Natural killer cell (primary cell): ENCODE results near the gene MARCHF3. TPM values are rescaled to one million over a fixed set of nuclear protein-coding genes. Genes with fewer than 3 reads are reported as not detected.

Experiments
- ATAC-seq, 3 donors: fragments of 150-1000 bp in 2 of 3; fragments of 200-7000 bp in 1 of 3; cut with Tn5 transposase; 1 replicate in 1 of 3; 2 replicates in 2 of 3; pipeline ENCODE4 v1.10.0; 2021; ENCODE audit warnings: mild to moderate bottlenecking in 2 of 3, moderate library complexity in 2 of 3
- DNase-seq, 2 donors: peaks; one replicate each; pipeline versions ENCODE4 v3.0.0 to v3.0.0-alpha.2; 2013 to 2021; ENCODE audit warnings: mixed read lengths in 1 of 2
- H3K27ac ChIP-seq: one replicate; pipeline ENCODE4 v1.5.1; 2013; ENCODE audit warnings: mild to moderate bottlenecking, low read length
- H3K27me3 ChIP-seq: one replicate; pipeline ENCODE4 v1.6.1; 2013; ENCODE audit warnings: low read length; ENCODE audit not compliant: control insufficient read depth, insufficient read depth
- H3K36me3 ChIP-seq: one replicate; pipeline ENCODE4 v1.6.1; 2013; ENCODE audit warnings: low read length; ENCODE audit not compliant: control insufficient read depth, insufficient read depth
- H3K4me1 ChIP-seq: one replicate; pipeline ENCODE4 v1.6.1; 2013; ENCODE audit warnings: low read length; ENCODE audit not compliant: control insufficient read depth, insufficient read depth
- H3K4me3 ChIP-seq: one replicate; pipeline ENCODE4 v1.5.1; 2013; ENCODE audit warnings: low read length
- H3K9me3 ChIP-seq: one replicate; pipeline ENCODE4 v1.6.1; 2013; ENCODE audit warnings: low read length; ENCODE audit not compliant: control insufficient read depth, insufficient read depth
- H3K27ac Mint-ChIP-seq, 2 donors: one replicate each; pipeline ENCODE4 v1.8.0; 2022; ENCODE audit warnings: mild to moderate bottlenecking in 2 of 2, mixed read lengths in 2 of 2, moderate library complexity in 1 of 2
- H3K27me3 Mint-ChIP-seq, 2 donors: one replicate each; pipeline ENCODE4 v1.8.0; 2022; ENCODE audit warnings: low read depth in 2 of 2, mixed read lengths in 2 of 2
- H3K36me3 Mint-ChIP-seq: one replicate; pipeline ENCODE4 v1.8.0; 2022; ENCODE audit warnings: mixed read lengths
- H3K4me1 Mint-ChIP-seq, 2 donors: one replicate each; pipeline ENCODE4 v1.8.0; 2022; ENCODE audit warnings: mixed read lengths in 2 of 2
- H3K4me3 Mint-ChIP-seq: one replicate; pipeline ENCODE4 v1.8.0; 2022; ENCODE audit warnings: mild to moderate bottlenecking, moderate library complexity, mixed read lengths
- H3K9me3 Mint-ChIP-seq, 2 donors: one replicate each; pipeline ENCODE4 v1.8.0; 2022; ENCODE audit warnings: mixed read lengths in 2 of 2
- WGBS: methylation state at CpG from one replicate; pipeline ENCODE4 v1.1.7; 2013; ENCODE audit warnings: missing lambda C conversion rate; ENCODE audit not compliant: insufficient coverage; 5-methylcytosine and 5-hydroxymethylcytosine counted together
- intact Hi-C: fragments of 100-400 bp; cut with micrococcal nuclease; formaldehyde crosslinking; loops from one replicate; pipeline ENCODE4 v1.14.2; 2022
- total RNA-seq, 4 donors: library from RNA; stranded (reverse); fragments of 120-200 nt in 1 of 4; gene quantifications; one replicate each; pipeline versions ENCODE4 v1.2.3 to v1.2.4, GENCODE V29; 2013 to 2022
- TF ChIP-seq, protein P1 (sequence below): fragments of 200-600 bp; IDR thresholded peaks from one replicate; pipeline ENCODE4 v1.8.0; 2022; ENCODE audit warnings: antibody characterized with exemption

MARCHF3 gene
- total RNA-seq, 3 donors from 2014 or later (not counting 1 experiment from before 2014, with no cell fraction given), result 6.8 to 11.2 (median 8.9) TPM

DNA sequence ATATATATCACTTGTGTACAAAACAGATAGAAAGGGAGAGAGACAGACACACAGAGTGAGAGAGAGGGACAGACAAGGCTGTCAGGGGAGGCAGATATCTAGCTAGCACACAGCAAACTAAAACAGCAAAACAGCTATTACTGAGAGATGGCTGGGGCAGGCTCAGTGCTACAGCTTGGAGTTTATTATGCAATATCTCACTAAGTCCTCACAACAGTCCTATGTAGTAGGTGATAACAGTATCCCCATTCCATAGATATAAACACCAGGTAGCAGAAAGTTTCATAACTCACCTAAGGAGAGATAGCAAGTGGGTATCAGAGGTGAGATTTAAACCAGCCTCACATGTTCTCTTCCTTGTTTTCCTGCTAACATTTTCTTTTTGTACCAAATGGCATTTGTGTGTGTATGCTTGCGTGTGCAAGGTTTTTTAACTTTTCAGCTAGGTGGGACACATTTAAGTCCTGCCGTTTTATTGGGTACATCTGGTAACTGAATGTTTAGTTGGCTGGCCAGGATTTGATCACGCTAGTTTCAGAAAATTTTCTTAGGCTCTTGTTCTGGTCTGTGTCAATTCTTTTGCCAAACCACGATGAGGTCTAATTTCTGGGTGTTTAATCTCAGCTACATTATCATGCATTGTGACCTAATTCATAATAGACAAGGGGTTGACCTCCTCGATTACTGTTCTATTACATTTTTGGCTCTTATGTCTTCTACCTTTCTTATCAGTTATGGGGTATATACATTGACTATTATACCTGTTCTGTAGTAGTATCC, 148.3 kb downstream of the MARCHF3 start:
- intact Hi-C loops, result no loop called here
- TF ChIP-seq, protein P1, sequence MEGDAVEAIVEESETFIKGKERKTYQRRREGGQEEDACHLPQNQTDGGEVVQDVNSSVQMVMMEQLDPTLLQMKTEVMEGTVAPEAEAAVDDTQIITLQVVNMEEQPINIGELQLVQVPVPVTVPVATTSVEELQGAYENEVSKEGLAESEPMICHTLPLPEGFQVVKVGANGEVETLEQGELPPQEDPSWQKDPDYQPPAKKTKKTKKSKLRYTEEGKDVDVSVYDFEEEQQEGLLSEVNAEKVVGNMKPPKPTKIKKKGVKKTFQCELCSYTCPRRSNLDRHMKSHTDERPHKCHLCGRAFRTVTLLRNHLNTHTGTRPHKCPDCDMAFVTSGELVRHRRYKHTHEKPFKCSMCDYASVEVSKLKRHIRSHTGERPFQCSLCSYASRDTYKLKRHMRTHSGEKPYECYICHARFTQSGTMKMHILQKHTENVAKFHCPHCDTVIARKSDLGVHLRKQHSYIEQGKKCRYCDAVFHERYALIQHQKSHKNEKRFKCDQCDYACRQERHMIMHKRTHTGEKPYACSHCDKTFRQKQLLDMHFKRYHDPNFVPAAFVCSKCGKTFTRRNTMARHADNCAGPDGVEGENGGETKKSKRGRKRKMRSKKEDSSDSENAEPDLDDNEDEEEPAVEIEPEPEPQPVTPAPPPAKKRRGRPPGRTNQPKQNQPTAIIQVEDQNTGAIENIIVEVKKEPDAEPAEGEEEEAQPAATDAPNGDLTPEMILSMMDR, result no peak
- Histone ChIP-seq H3K27ac (no peak overlapping the region), H3K27me3 (no peaks in the 10 kb centered on the region), H3K9me3 (no peaks in the 10 kb centered on the region), H3K4me3 (no peak overlapping the region), H3K4me1 (no peaks in the 10 kb centered on the region), H3K36me3 (no peaks in the 10 kb centered on the region)
- Mint-ChIP-seq H3K4me1 (no peaks in the 10 kb centered on the region), H3K27me3 (no peaks in the 10 kb centered on the region), H3K9me3 (no peaks in the 10 kb centered on the region), H3K4me3 (no peak overlapping the region), H3K27ac (no peak overlapping the region), H3K36me3 (no peaks in the 10 kb centered on the region)
- no peak for ATAC-seq
- 96% methylated on average over 4 of the region's 5 CpGs for WGBS
- no peak for DNase-seq

DNA sequence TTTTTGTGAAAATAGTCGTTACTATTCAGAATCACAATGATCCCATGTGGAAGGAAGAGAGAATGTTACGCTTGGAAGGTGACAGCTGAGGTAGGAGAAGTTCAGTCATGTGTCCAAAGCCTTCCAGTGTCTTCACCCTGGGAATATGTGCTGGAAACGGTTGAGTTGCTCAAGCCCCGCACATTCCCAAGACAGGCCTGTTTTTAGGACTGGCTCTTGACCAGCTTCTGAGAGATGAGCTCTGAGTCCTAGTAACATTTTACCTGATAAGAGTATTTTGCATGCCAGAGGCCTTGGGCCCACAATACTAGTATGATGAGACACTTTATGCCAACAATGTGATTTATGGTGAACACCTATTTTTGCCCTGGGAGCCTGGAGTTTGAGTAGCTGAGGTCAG, 151.7 kb downstream of the MARCHF3 start:
- Histone ChIP-seq H3K9me3 (no peaks in the 10 kb centered on the region), H3K4me3 (no peak overlapping the region), H3K4me1 (no peaks in the 10 kb centered on the region), H3K27me3 (no peaks in the 10 kb centered on the region), H3K27ac (no peak overlapping the region), H3K36me3 (no peaks in the 10 kb centered on the region)
- Mint-ChIP-seq H3K9me3 (no peaks in the 10 kb centered on the region), H3K36me3 (no peaks in the 10 kb centered on the region), H3K4me3 (no peak overlapping the region), H3K4me1 (no peaks in the 10 kb centered on the region), H3K27me3 (no peaks in the 10 kb centered on the region), H3K27ac (no peak overlapping the region)
- DNase-seq (no peak), ATAC-seq (no peak)
- TF ChIP-seq, protein P1, result no peak
- intact Hi-C loops, result no loop called here
- WGBS, result 88% methylated on average over 4 of the region's 4 CpGs

DNA sequence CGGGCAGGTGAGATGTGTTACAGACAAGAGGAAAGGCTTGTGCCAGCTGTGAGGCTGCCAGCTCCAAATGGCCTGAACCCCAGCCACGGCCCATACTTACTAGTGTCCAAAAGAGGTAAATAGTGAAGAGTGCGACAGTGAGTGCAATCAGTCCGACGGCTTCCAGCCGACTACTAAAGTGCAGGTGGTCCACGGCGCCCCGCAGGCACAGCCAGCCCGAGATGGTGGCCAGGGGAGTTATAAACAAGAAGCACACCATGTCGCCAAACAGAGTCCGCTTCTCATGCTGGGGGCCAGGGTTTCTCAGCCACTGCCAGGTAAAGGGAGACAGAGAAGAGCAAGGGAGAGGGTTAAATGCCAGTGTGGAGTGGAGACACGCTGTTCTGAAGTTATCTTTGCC, 152.3 kb downstream of the MARCHF3 start:
- WGBS, result 97% methylated on average over 13 of the region's 13 CpGs
- Histone ChIP-seq H3K9me3 (no peaks in the 10 kb centered on the region), H3K4me1 (no peaks in the 10 kb centered on the region), H3K27me3 (no peaks in the 10 kb centered on the region), H3K27ac (no peak overlapping the region), H3K4me3 (no peak overlapping the region), H3K36me3 (no peaks in the 10 kb centered on the region)
- ATAC-seq (no peak), DNase-seq (no peak)
- Mint-ChIP-seq H3K4me1 (no peaks in the 10 kb centered on the region), H3K27ac (no peak overlapping the region), H3K9me3 (no peaks in the 10 kb centered on the region), H3K36me3 (no peaks in the 10 kb centered on the region), H3K27me3 (no peaks in the 10 kb centered on the region), H3K4me3 (no peak overlapping the region)
- intact Hi-C loops, result no loop called here
- TF ChIP-seq, protein P1, result no peak

DNA sequence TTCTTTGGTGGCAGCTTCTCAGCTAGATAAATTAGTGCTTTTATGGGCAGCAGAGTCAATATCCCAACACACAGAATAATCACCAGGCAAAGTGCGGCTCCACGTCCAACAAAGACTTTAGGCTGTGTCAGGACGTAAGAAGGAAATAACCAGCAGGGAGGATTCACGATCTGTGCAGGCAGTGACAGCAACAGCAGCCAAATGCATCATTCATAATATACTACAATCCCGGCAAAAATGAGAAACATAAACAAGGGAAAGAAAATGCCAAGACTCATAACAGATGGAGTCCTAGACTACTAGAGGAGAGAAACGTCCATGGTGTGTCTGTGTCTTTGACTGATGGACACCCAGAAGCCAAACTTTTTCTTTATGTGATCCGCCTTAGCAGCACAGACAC, 152.8 kb downstream of the MARCHF3 start:
- Histone ChIP-seq H3K4me1 (no peaks in the 10 kb centered on the region), H3K27me3 (no peaks in the 10 kb centered on the region), H3K27ac (no peak overlapping the region), H3K9me3 (no peaks in the 10 kb centered on the region), H3K4me3 (no peak overlapping the region), H3K36me3 (no peaks in the 10 kb centered on the region)
- TF ChIP-seq, protein P1, result no peak
- Mint-ChIP-seq H3K4me1 (no peaks in the 10 kb centered on the region), H3K27ac (no peak overlapping the region), H3K36me3 (no peaks in the 10 kb centered on the region), H3K9me3 (no peaks in the 10 kb centered on the region), H3K27me3 (no peaks in the 10 kb centered on the region), H3K4me3 (no peak overlapping the region)
- ATAC-seq, result no peak
- intact Hi-C loops, result no loop called here
- DNase-seq, result no peak
- 97% methylated on average over 7 of the region's 7 CpGs for WGBS
